GM21717 (cell line): ENCODE results near the gene ADPRH.

Experiments
- ATAC-seq: cut with Tn5 transposase; IDR thresholded peaks from one replicate; pipeline ENCODE4 v1.9.1; 2021; ENCODE audit warnings: mild to moderate bottlenecking, moderate library complexity; ENCODE audit not compliant: unreplicated experiment

The ADPRH gene

DNA sequence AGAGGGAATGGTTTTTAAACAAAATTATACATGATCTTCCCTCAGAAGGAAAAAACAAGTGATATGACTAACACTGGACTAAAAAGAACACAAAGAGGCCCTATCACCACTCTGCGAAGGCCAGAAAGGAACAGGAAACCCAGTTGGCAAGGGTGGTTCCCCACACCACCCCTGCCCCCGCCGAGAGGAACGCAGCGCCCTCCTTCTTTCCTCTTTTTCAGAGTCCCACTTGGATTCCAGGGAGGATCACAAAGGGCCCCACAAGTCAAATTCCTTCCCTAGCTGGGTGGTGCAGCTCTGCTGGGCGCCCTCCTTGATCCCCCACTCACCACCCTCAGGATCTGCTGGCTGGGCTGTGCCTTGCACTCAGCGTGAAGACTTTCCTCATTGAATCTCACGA is 48.2 kb downstream of the ADPRH start:
- ATAC-seq: peak; percentile 35

DNA sequence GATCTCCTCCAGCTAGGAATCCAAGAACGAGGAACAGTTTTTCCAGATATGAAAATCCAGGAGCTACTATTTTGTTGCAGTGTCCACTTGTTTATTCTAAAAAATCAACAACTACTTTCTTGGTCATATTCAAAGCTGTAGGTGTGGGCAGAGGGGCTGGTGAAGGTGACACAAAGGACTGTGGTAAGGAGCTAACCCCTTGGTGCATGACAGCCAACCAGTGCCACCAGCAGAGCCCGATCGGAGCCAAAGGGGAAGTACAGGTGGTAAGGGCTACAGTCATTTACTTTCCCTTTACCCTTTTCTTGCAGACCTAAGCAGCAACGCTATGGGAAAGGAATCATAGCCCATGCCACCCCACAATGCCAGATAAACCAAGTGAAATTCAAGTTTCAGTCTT is 49.1 kb downstream of the ADPRH start:
- peak; percentile 65 for ATAC-seq

- peak; percentile 36 for ATAC-seq
Measured at GRCh38 chr3:119628816-119629445, 49.6 kb downstream of the ADPRH start.

- no peak for ATAC-seq
Measured at GRCh38 chr3:119630128-119630879, 51.0 kb downstream of the ADPRH start.

- ATAC-seq: no peak
Measured at GRCh38 chr3:119630880-119631329, 51.6 kb downstream of the ADPRH start.

GRCh38 chr3:119631516-119631915 is 52.2 kb downstream of the ADPRH start:
- ATAC-seq: no peak

DNA sequence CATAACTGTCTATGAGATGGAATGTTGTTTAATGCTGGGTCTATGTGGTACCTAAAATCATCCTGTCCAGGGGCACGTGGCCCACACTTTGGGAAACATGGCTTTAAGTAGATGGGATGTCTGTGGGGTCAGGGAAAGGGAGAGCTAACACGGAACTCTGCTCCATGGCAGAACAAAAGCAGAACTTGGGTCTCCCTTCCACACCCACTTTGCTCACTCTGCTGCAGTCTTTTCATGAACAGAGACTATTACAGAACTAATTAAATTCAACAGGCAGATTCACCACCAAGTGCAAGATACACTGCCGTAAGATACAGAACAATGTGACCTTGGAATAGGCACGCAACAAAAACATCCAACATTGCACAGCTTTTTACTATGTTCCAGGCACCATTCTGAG is 52.9 kb downstream of the ADPRH start:
- no peak for ATAC-seq

GRCh38 chr3:119632829-119633228 is 53.5 kb downstream of the ADPRH start:
- no peak for ATAC-seq

- ATAC-seq: no peak
Measured at GRCh38 chr3:119635719-119636118, 56.4 kb downstream of the ADPRH start.

- ATAC-seq: no peak
Measured at GRCh38 chr3:119636249-119636648, 57.0 kb downstream of the ADPRH start.

DNA sequence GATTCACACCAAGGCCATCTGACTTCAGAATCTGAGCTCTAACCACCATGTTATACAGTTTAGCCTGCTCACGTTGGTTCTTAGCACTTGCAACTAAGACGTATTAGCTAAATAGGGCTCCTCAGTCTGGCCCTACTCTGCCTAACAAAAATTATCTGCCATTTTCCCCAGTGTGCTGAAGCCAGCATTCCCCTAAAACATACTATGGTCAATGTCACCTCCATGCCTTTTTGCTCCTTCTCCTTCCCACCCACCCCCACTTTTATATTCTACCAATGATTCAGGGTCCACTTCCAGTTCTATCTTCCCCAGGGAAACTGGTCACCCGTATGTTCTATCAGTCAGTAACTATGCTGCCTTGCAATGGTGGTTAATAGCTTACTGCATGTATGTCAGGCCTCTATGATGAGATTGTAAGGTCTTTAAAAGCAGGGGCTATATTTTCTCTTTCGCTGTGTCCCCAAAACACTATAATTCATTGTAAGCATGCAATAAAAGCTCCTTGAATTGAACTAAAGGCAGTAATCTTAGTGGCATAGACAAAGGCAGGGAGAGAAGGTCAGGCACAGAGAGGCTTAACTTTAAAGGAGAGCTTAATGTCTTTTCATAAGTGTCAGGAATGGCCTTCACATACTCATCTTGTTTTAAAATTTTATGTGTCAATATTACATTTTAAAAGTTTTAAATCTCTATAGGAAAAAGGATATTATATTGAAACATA is 57.8 kb downstream of the ADPRH start:
- no peak for ATAC-seq

- ATAC-seq: peak; percentile 41
Measured at GRCh38 chr3:119637679-119638477, 58.6 kb downstream of the ADPRH start.
